ENCODE measurements around the gene CCDC32.

DNA sequence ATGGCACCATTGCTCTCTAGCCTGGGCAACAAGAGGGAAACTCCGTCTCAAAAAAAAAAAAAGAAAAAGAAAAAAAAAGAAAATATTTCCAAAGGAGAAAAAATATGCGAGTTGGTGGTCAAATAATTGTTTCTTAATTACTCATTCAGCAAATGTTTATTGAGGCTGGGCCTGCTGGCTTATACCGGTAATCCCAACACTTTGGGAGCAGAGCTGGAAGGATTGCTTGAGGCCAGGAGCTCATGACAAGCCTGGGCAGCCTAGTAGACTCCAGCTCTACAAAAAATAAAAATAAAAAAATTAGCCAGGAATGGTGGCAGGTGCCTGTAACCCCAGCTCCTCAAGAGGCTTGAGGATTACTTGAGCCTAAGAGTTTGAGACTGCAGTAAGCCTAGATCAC, 33.3 kb upstream of the CCDC32 start:
- TF ChIP-seq, protein P1, sequence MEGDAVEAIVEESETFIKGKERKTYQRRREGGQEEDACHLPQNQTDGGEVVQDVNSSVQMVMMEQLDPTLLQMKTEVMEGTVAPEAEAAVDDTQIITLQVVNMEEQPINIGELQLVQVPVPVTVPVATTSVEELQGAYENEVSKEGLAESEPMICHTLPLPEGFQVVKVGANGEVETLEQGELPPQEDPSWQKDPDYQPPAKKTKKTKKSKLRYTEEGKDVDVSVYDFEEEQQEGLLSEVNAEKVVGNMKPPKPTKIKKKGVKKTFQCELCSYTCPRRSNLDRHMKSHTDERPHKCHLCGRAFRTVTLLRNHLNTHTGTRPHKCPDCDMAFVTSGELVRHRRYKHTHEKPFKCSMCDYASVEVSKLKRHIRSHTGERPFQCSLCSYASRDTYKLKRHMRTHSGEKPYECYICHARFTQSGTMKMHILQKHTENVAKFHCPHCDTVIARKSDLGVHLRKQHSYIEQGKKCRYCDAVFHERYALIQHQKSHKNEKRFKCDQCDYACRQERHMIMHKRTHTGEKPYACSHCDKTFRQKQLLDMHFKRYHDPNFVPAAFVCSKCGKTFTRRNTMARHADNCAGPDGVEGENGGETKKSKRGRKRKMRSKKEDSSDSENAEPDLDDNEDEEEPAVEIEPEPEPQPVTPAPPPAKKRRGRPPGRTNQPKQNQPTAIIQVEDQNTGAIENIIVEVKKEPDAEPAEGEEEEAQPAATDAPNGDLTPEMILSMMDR (IDR thresholded peaks at IDR 0.05 in 8 of 11, conservative IDR thresholded peaks at IDR 0.05 in 3 of 11) = no peak
- TF ChIP-seq POLR2A (IDR thresholded peaks at IDR 0.05) = no peak
- TF ChIP-seq POLR2AphosphoS5 (IDR thresholded peaks at IDR 0.05) = no peak
